Fibroblast of lung (primary cell): ENCODE data around the gene ULBP2. TPM values are rescaled to one million over a fixed set of nuclear protein-coding genes. Genes with fewer than 3 reads are reported as not detected.

Source experiments
- DNase-seq, 2 donors: peaks; one replicate each; pipeline versions ENCODE4 v3.0.0 to v3.0.0-alpha.2; 2010; ENCODE audit warnings: low read depth in 2 of 2
- H2AFZ ChIP-seq: 2 replicates; pipeline ENCODE4 v1.5.1; 2012; ENCODE audit warnings: low read length, control low read depth, inconsistent platforms
- H3K27ac ChIP-seq: 2 replicates; pipeline ENCODE4 v1.5.1; 2011; ENCODE audit warnings: low read length, control low read depth; ENCODE audit not compliant: insufficient read depth
- H3K27me3 ChIP-seq: 2 replicates; pipeline ENCODE4 v1.5.1; 2011; ENCODE audit warnings: mild to moderate bottlenecking, low read length; ENCODE audit not compliant: control insufficient read depth, insufficient read depth
- H3K36me3 ChIP-seq: 2 replicates; pipeline ENCODE4 v1.5.1; 2011; ENCODE audit warnings: low read length; ENCODE audit not compliant: control insufficient read depth, insufficient read depth
- H3K4me1 ChIP-seq: 2 replicates; pipeline ENCODE4 v1.5.1; 2011; ENCODE audit warnings: low read length; ENCODE audit not compliant: control insufficient read depth, insufficient read depth; ENCODE audit errors: extremely low read depth
- H3K4me2 ChIP-seq: 2 replicates; pipeline ENCODE4 v1.5.1; 2011; ENCODE audit warnings: low read length, control low read depth; ENCODE audit not compliant: insufficient read depth; ENCODE audit errors: extremely low read depth
- H3K4me3 ChIP-seq, 4 experiments: fragments of 200-600 bp in 1 of 4; sonication (generic) in 1 of 4; replicated peaks in 1 of 4; 2 replicates each; pipeline ENCODE4 v1.5.1; 2011 to 2016; ENCODE audit warnings: low read length in 4 of 4, low read depth in 3 of 4, mild to moderate bottlenecking in 3 of 4, control low read depth in 2 of 4, inconsistent platforms in 1 of 4, mixed read lengths in 1 of 4; ENCODE audit not compliant: insufficient read depth in 1 of 4; ENCODE audit errors: control extremely low read depth in 1 of 4
- H3K79me2 ChIP-seq: 2 replicates; pipeline ENCODE4 v1.5.1; 2012; ENCODE audit warnings: mild to moderate bottlenecking, low read length, inconsistent platforms; ENCODE audit not compliant: control insufficient read depth, insufficient read depth
- H3K9ac ChIP-seq: 2 replicates; pipeline ENCODE4 v1.5.1; 2011; ENCODE audit warnings: mild to moderate bottlenecking, low read length, control low read depth; ENCODE audit not compliant: insufficient read depth
- H3K9me3 ChIP-seq: 2 replicates; pipeline ENCODE4 v1.5.1; 2012; ENCODE audit warnings: low read depth, low read length; ENCODE audit not compliant: control insufficient read depth, insufficient read depth
- H4K20me1 ChIP-seq: 2 replicates; pipeline ENCODE4 v1.5.1; 2011; ENCODE audit warnings: low read length; ENCODE audit not compliant: control insufficient read depth, insufficient read depth; ENCODE audit errors: extremely low read depth
- CTCF ChIP-seq, 2 donors: IDR thresholded peaks in 1 of 2; conservative IDR thresholded peaks in 1 of 2; 1 replicate in 1 of 2; 2 replicates in 1 of 2; pipeline ENCODE4 v1.5.1; 2011 to 2012; ENCODE audit warnings: low read length in 2 of 2, control low read depth in 1 of 2, inconsistent platforms in 1 of 2, low read depth in 1 of 2, mild to moderate bottlenecking in 1 of 2
- EZH2 ChIP-seq: IDR thresholded peaks from 2 replicates; pipeline ENCODE4 v1.5.1; 2012; ENCODE audit warnings: low read length, control low read depth, mild to moderate bottlenecking; ENCODE audit errors: missing control alignments
- polyA minus RNA-seq: library from RNA; depleted of rRNA, polyadenylated mRNA; stranded (reverse); fragments of >200 nt; gene quantifications from 2 replicates; pipeline ENCODE4 v1.2.3, GENCODE V29; 2011; ENCODE audit warnings: low replicate concordance
- polyA plus RNA-seq, 2 donors: library from polyadenylated mRNA; depleted of rRNA in 1 of 2; stranded (reverse) in 1 of 2; unstranded in 1 of 2; fragments of >200 nt; gene quantifications; 2 replicates each; pipeline ENCODE4 v1.2.1, GENCODE V29; 2011 to 2012; ENCODE audit warnings: missing spikeins in 1 of 2
- total RNA-seq: library from RNA; depleted of rRNA; stranded (reverse); fragments of >200 nt; gene quantifications from 2 replicates; pipeline ENCODE4 v1.2.1, GENCODE V29; 2014

Gene ULBP2
- total RNA-seq (1.0 and 1.8 TPM in 2 replicates), polyA plus RNA-seq (6.9 and 10.0 TPM in 2 replicates), polyA minus RNA-seq (1.7 and 3.3 TPM in 2 replicates)
- 4.3 and 6.1 TPM in 2 replicates for polyA plus RNA-seq (2012)

DNA sequence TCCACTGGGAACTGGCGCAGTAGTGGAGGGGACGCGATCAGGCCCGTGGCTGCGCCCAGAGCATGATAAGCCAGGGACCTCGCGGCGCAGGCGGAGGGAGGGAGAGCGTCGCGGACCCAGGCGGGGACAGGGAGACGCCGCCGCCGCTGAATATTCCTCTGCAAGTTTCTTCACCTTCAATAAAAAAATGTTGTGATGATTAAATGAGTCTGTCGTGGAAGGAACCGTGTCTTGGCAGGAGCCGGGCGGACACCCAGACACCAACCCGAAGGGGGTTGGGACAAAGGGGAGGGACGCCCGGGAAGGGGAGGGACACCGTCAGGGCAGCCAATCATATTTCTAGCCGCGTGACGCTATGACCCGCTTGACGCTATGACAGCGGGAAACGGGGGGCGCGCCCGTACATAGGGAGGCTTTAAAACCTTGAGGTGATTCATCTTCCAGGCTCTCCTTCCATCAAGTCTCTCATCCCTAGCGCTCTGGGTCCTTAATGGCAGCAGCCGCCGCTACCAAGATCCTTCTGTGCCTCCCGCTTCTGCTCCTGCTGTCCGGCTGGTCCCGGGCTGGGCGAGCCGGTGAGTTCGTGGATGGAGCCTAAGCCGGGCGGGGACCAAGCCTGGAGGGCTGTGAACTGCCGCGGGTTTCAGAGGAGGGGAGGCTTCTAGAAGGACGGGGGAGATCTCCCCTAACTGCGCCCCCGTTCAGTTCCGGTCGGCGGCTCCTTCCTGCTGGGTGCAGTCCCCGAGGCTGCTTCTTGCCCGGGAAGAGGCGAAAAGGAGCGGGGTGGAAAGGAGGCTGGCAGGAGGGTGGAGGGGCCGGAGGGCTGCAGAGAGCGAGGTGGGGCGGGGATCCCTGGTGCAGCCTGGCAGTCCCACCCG is at the start of gene ULBP2:
Gene ULBP2 (plus strand): TSS at position 432 of the 878 bp plus-strand sequence. CDS start 59 bp downstream, at position 491.
- H3K79me2 ChIP-seq, result no peaks in the 10 kb centered on the region

GRCh38 chr6:149895048-149895590 is 46.7 kb upstream of the ULBP2 start:
- TF ChIP-seq EZH2, result no peak
- TF ChIP-seq CTCF (conservative IDR thresholded peaks at IDR 0.05 in 1 of 2, IDR thresholded peaks at IDR 0.05 in 1 of 2; ENCODE audit: low read depth in 1 of 2, low read length in 2 of 2), result no peak
- Histone ChIP-seq H2AFZ (peak overlapping the region; percentile 63), H3K27me3 (no peaks in the 10 kb centered on the region), H4K20me1 (no peaks in the 10 kb centered on the region), H3K36me3 (no peaks in the 10 kb centered on the region), H3K27ac (peak overlapping the region; percentile 62), H3K4me1 (peaks cover 29% of the 10 kb centered on the region), H3K79me2 (no peaks in the 10 kb centered on the region), H3K4me3 (no peak overlapping the region), H3K9ac (no peak overlapping the region), H3K9me3 (no peaks in the 10 kb centered on the region), H3K4me2 (peak overlapping the region; percentile 3)
- DNase-seq, result peak; percentile 57 to 95

More for the DNA sequence above, at the start of gene ULBP2:
- Histone ChIP-seq H3K4me3 (peak within 1 kb of the TSS; percentile 62 to 67 (median 66)), H3K27ac (peak within 1 kb of the TSS; percentile 62), H4K20me1 (no peaks in the 10 kb centered on the region), H3K4me1 (peaks cover 7% of the 10 kb centered on the region), H3K27me3 (peaks cover 18% of the 10 kb centered on the region), H3K4me2 (peak within 1 kb of the TSS; percentile 95), H3K36me3 (no peaks in the 10 kb centered on the region), H2AFZ (peak within 1 kb of the TSS; percentile 48), H3K9ac (peak within 1 kb of the TSS; percentile 54), H3K9me3 (no peaks in the 10 kb centered on the region)
- TF ChIP-seq EZH2 (no peak), CTCF (conservative IDR thresholded peaks at IDR 0.05 in 1 of 2, IDR thresholded peaks at IDR 0.05 in 1 of 2; ENCODE audit: low read depth in 1 of 2, low read length in 2 of 2) (no peak)
- peak; percentile 91 to 96 for DNase-seq

GRCh38 chr6:149895833-149896271 is 46.0 kb upstream of the ULBP2 start:
- no peaks in the 10 kb centered on the region for H3K79me2 ChIP-seq
- H3K36me3 ChIP-seq, result no peaks in the 10 kb centered on the region
- H3K9me3 ChIP-seq, result no peaks in the 10 kb centered on the region
- peak; percentile 43 to 75 for DNase-seq
- H3K27ac ChIP-seq, result peak overlapping the region; percentile 62
- no peak overlapping the region for H3K4me2 ChIP-seq
- no peak for TF ChIP-seq CTCF (conservative IDR thresholded peaks at IDR 0.05 in 1 of 2, IDR thresholded peaks at IDR 0.05 in 1 of 2; ENCODE audit: low read depth in 1 of 2, low read length in 2 of 2)
- TF ChIP-seq EZH2, result no peak
- H3K9ac ChIP-seq, result no peak overlapping the region
- no peaks in the 10 kb centered on the region for H4K20me1 ChIP-seq
- H3K4me3 ChIP-seq, result no peak overlapping the region
- H3K27me3 ChIP-seq, result no peaks in the 10 kb centered on the region
- no peak overlapping the region for H2AFZ ChIP-seq
- H3K4me1 ChIP-seq, result peaks cover 29% of the 10 kb centered on the region
